Choroid plexus epithelial cell (primary cell): ENCODE data around the gene MRGPRX2.

Experiments used
- DNase-seq: peaks from one replicate; pipeline ENCODE4 v3.0.0-alpha.2; 2010; ENCODE audit warnings: low read depth
- H3K4me3 ChIP-seq: 2 replicates; pipeline ENCODE4 v1.5.1; 2011; ENCODE audit warnings: low read depth, mild to moderate bottlenecking, control low read depth, low read length, moderate library complexity
- CTCF ChIP-seq: conservative IDR thresholded peaks from 2 replicates; pipeline ENCODE4 v1.5.1; 2011; ENCODE audit warnings: low read depth, mild to moderate bottlenecking, control low read depth, inconsistent platforms, low read length, moderate library complexity

Gene MRGPRX2

GRCh38 chr11:19099093-19099492 lies 38.6 kb upstream of the MRGPRX2 start:
- no peak for TF ChIP-seq CTCF
- no peak overlapping the region for H3K4me3 ChIP-seq
- DNase-seq: no peak

- no peak overlapping the region for H3K4me3 ChIP-seq
- TF ChIP-seq CTCF: no peak
- DNase-seq: no peak
Observed at GRCh38 chr11:19094859-19095258, 34.3 kb upstream of the MRGPRX2 start.

- no peak for TF ChIP-seq CTCF
- H3K4me3 ChIP-seq: no peak overlapping the region
- DNase-seq: peak; percentile 45
Observed at GRCh38 chr11:19093976-19094375, 33.5 kb upstream of the MRGPRX2 start.

- no peak for DNase-seq
- no peak overlapping the region for H3K4me3 ChIP-seq
- TF ChIP-seq CTCF: no peak
Observed at GRCh38 chr11:19092850-19093249, 32.3 kb upstream of the MRGPRX2 start.

- TF ChIP-seq CTCF: no peak
- DNase-seq: no peak
- no peak overlapping the region for H3K4me3 ChIP-seq
Observed at GRCh38 chr11:19092342-19092741, 31.8 kb upstream of the MRGPRX2 start.

- TF ChIP-seq CTCF: no peak
- H3K4me3 ChIP-seq: no peak overlapping the region
- DNase-seq: no peak
Observed at GRCh38 chr11:19091366-19091765, 30.8 kb upstream of the MRGPRX2 start.

- no peak for DNase-seq
- no peak for TF ChIP-seq CTCF
- no peak overlapping the region for H3K4me3 ChIP-seq
Observed at GRCh38 chr11:19089421-19089820, 28.9 kb upstream of the MRGPRX2 start.
